CD4-positive, alpha-beta T cell (primary cell): ENCODE results near the gene IPO11. TPM values are rescaled to one million over a fixed set of nuclear protein-coding genes. Genes with fewer than 3 reads are reported as not detected.

Experiments
- ATAC-seq: fragments of 200-7000 bp; cut with Tn5 transposase; one replicate; pipeline ENCODE4 v1.10.0; 2022; ENCODE audit warnings: mild to moderate bottlenecking; ENCODE audit not compliant: poor library complexity
- CTCF ChIA-PET: fragments of 350-600 bp; sonication (Branson Sonifier 250); formaldehyde crosslinking; loops from one replicate; lab custom pipeline; 2021; ENCODE audit warnings: antibody characterized with exemption, inconsistent platforms; lab: Charles Lee
- POLR2A ChIA-PET: fragments of 350-600 bp; sonication (Branson Sonifier 250); formaldehyde crosslinking; loops from one replicate; lab custom pipeline; 2021; ENCODE audit warnings: antibody characterized with exemption, inconsistent platforms; lab: Charles Lee
- DNase-seq, 14 experiments: peaks; one replicate each; pipeline ENCODE4 v3.0.0-alpha.2; 2013 to 2020; ENCODE audit warnings: mixed read lengths in 2 of 14
- H3K27ac ChIP-seq, 2 donors: one replicate each; pipeline versions ENCODE4 v1.5.1 to v1.7.0; 2013; ENCODE audit warnings: low read length in 2 of 2, low read depth in 1 of 2, mild to moderate bottlenecking in 1 of 2
- H3K27me3 ChIP-seq, 2 experiments: 1 replicate in 1 of 2; 2 replicates in 1 of 2; pipeline versions ENCODE4 v1.6.1 to v1.7.0; 2013; ENCODE audit warnings: low read length in 2 of 2, control low read depth in 1 of 2, mild to moderate bottlenecking in 1 of 2, moderate library complexity in 1 of 2; ENCODE audit not compliant: insufficient read depth in 2 of 2, control insufficient read depth in 1 of 2
- H3K36me3 ChIP-seq: one replicate; pipeline ENCODE4 v1.6.1; 2013; ENCODE audit warnings: low read length, control low read depth; ENCODE audit not compliant: insufficient read depth
- H3K4me1 ChIP-seq: one replicate; pipeline ENCODE4 v1.6.1; 2013; ENCODE audit warnings: low read length, control low read depth; ENCODE audit not compliant: insufficient read depth
- H3K4me3 ChIP-seq: one replicate; pipeline ENCODE4 v1.5.1; 2013; ENCODE audit warnings: mild to moderate bottlenecking, low read length, moderate library complexity
- H3K9me3 ChIP-seq, 2 experiments: 1 replicate in 1 of 2; 2 replicates in 1 of 2; pipeline versions ENCODE4 v1.6.1 to v1.7.0; 2013; ENCODE audit warnings: low read length in 2 of 2, mild to moderate bottlenecking in 2 of 2, control low read depth in 1 of 2, moderate library complexity in 1 of 2; ENCODE audit not compliant: control insufficient read depth in 1 of 2, insufficient read depth in 1 of 2
- H3K27ac Mint-ChIP-seq: one replicate; pipeline ENCODE4 v1.8.0; 2020; ENCODE audit warnings: mixed read lengths
- H3K27me3 Mint-ChIP-seq: one replicate; pipeline ENCODE4 v1.8.0; 2021; ENCODE audit warnings: mixed read lengths
- H3K36me3 Mint-ChIP-seq: one replicate; pipeline ENCODE4 v1.8.0; 2021; ENCODE audit warnings: low read depth, mixed read lengths
- H3K4me1 Mint-ChIP-seq: one replicate; pipeline ENCODE4 v1.8.0; 2021; ENCODE audit warnings: low read depth, mixed read lengths
- H3K4me3 Mint-ChIP-seq: one replicate; pipeline ENCODE4 v1.8.0; 2020; ENCODE audit warnings: mild to moderate bottlenecking, mixed read lengths
- H3K9me3 Mint-ChIP-seq: one replicate; pipeline ENCODE4 v1.8.0; 2020; ENCODE audit warnings: mixed read lengths
- intact Hi-C, 2 experiments: fragments of 100-400 bp; cut with DNase I in 1 of 2; cut with micrococcal nuclease in 1 of 2; formaldehyde crosslinking; loops; one replicate each; pipeline versions ENCODE4 v1.15.1 to v1.9.0; 2023 to 2025; cut with DNase I, micrococcal nuclease
- total RNA-seq, 174 experiments: library from RNA in 2 of 174; stranded (reverse) in 2 of 174; gene quantifications; one replicate each; pipeline ENCODE4 v1.2.3 and lab custom pipeline; 2021 to 2026
- TF ChIP-seq, protein P1 (sequence below): fragments of 200-600 bp; IDR thresholded peaks from one replicate; pipeline ENCODE4 v1.8.0; 2022; ENCODE audit warnings: antibody characterized with exemption, mild to moderate bottlenecking

The IPO11 gene
- total RNA-seq, 2 experiments from 2014 or later = 15.1 to 16.1 TPM

DNA sequence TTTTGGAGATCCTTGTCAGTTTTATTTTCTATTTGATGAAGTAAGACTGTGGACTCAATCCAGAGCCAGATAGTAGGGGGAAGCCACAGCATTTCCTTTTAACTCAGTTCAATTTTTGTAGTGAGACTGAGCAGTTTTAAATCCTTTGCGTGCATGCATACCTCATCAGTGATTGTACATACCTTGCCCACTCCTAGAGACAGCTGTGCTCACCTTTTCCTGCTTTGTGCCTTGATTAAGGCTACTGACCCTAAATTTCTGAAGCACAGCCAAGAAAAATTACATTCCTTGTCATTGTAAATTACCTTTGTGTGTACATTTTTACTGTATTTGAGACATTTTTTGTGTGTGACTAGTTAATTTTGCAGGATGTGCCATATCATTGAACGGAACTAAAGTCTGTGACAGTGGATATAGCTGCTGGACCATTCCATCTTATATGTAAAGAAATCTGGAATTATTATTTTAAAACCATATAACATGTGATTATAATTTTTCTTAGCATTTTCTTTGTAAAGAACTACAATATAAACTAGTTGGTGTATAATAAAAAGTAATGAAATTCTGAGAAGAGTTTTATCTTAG is 26.7 kb upstream of the IPO11 start:
- Histone ChIP-seq H3K27me3 (no peaks in the 10 kb centered on the region), H3K4me3 (no peak overlapping the region), H3K4me1 (no peaks in the 10 kb centered on the region), H3K9me3 (no peaks in the 10 kb centered on the region), H3K36me3 (peaks cover 78% of the 10 kb centered on the region), H3K27ac (no peak overlapping the region)
- H3K36me3 Mint-ChIP-seq = peaks cover 79% of the 10 kb centered on the region
- no peaks in the 10 kb centered on the region for H3K27me3 Mint-ChIP-seq
- intact Hi-C loops = no loop called here
- H3K27ac Mint-ChIP-seq = peak overlapping the region; percentile 26
- TF ChIP-seq, protein P1, sequence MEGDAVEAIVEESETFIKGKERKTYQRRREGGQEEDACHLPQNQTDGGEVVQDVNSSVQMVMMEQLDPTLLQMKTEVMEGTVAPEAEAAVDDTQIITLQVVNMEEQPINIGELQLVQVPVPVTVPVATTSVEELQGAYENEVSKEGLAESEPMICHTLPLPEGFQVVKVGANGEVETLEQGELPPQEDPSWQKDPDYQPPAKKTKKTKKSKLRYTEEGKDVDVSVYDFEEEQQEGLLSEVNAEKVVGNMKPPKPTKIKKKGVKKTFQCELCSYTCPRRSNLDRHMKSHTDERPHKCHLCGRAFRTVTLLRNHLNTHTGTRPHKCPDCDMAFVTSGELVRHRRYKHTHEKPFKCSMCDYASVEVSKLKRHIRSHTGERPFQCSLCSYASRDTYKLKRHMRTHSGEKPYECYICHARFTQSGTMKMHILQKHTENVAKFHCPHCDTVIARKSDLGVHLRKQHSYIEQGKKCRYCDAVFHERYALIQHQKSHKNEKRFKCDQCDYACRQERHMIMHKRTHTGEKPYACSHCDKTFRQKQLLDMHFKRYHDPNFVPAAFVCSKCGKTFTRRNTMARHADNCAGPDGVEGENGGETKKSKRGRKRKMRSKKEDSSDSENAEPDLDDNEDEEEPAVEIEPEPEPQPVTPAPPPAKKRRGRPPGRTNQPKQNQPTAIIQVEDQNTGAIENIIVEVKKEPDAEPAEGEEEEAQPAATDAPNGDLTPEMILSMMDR = no peak
- ChIA-PET CTCF (no interaction called here), POLR2A (interaction anchor here (0.6 to 1.3 kb wide), 2 partner anchors 13 to 18 kb away, joined by 3 to 4 read pairs; partner anchors contain the start of gene DIMT1)
- no peak for ATAC-seq
- H3K4me1 Mint-ChIP-seq = no peaks in the 10 kb centered on the region
- no peaks in the 10 kb centered on the region for H3K9me3 Mint-ChIP-seq
- no peak for DNase-seq
- H3K4me3 Mint-ChIP-seq = no peak overlapping the region

DNA sequence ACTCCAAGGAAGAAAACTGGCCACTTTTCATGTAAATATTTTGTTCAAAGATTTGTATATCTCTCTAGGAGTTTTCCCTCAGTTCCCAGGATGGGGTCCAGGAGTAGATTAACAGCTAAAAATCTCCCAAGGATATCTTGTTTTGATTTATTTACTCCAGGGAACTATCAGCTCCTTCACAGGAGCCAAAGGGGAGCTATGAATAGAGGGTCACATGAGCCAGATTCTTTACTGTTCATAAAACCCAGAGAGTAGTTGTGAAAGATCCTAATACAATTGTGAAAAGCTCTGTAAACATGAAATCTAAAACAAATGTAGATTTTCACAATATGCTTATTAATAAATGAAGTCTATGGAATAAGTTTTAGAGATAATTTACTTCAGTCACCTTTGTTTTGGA is 25.7 kb upstream of the IPO11 start:
- Histone ChIP-seq H3K27ac (no peak overlapping the region), H3K36me3 (peaks cover 72% of the 10 kb centered on the region), H3K9me3 (no peaks in the 10 kb centered on the region), H3K4me3 (no peak overlapping the region), H3K4me1 (no peaks in the 10 kb centered on the region), H3K27me3 (no peaks in the 10 kb centered on the region)
- Mint-ChIP-seq H3K4me1 (no peaks in the 10 kb centered on the region), H3K4me3 (no peak overlapping the region), H3K27me3 (no peaks in the 10 kb centered on the region), H3K9me3 (no peaks in the 10 kb centered on the region), H3K36me3 (peaks cover 76% of the 10 kb centered on the region), H3K27ac (no peak overlapping the region)
- POLR2A ChIA-PET = interaction anchor here (1.2 to 1.3 kb wide), 2 partner anchors 17 to 24 kb away, joined by 3 to 4 read pairs; partner anchors contain the start of gene DIMT1
- CTCF ChIA-PET = no interaction called here
- TF ChIP-seq, protein P1 = no peak
- DNase-seq = no peak
- ATAC-seq = no peak
- intact Hi-C loops = no loop called here

DNA sequence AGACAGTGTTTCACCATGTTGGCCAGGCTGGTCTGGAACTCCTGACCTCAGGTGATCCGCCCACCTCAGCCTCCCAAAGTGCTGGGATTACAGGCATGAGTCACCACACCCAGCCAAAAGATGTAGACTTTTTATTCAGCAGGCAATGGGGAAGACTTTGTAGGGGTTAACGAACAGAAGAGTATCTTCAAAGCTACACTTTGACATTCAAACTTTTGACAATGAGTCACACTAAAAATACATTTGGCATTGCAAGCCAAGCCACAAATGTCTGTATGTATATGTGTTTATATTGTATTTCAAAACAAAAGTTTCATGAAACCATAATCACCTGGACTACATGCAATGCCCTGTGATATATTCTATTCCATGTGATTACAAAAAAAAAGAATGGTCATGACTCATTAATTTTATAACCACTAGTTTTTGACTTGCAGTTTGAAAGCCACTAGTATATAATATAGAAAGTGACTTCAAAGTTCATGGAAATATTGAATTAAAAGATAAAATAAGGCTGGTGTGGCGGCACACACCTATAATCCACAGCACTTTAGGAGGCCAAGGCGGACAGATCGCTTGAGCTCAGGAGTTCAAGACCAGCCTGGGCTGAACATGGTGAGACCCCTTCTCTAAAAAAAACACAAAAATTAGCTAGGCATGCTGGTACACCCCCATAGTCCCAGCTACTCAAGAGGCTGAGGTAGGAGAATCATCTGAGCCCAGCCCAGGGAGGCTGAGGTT is 17.2 kb upstream of the IPO11 start:
- H3K4me1 Mint-ChIP-seq = peaks cover 15% of the 10 kb centered on the region
- H3K36me3 Mint-ChIP-seq = peaks cover 76% of the 10 kb centered on the region
- H3K9me3 Mint-ChIP-seq = no peaks in the 10 kb centered on the region
- POLR2A ChIA-PET = interaction anchor here (1.4 to 2.1 kb wide), 2 partner anchors 8 to 17 kb away, joined by 7 to 8 read pairs; partner anchors contain the start of genes DIMT1 and IPO11
- no peak overlapping the region for H3K27ac ChIP-seq
- H3K4me3 ChIP-seq = no peak overlapping the region
- H3K27me3 Mint-ChIP-seq = no peaks in the 10 kb centered on the region
- CTCF ChIA-PET = no interaction called here
- H3K4me1 ChIP-seq = no peaks in the 10 kb centered on the region
- peak overlapping the region; percentile 12 for H3K27ac Mint-ChIP-seq
- no peaks in the 10 kb centered on the region for H3K9me3 ChIP-seq
- DNase-seq = no peak
- intact Hi-C loops = loop anchor here in 1 of 2 experiments (5.0 kb wide), 1 partner anchor 33 kb away; no protein-coding TSS in a partner anchor
- TF ChIP-seq, protein P1 = no peak
- H3K36me3 ChIP-seq = peaks cover 66% of the 10 kb centered on the region
- no peaks in the 10 kb centered on the region for H3K27me3 ChIP-seq
- no peak overlapping the region for H3K4me3 Mint-ChIP-seq
- no peak for ATAC-seq
